Stimulated activated CD8-positive, alpha-beta memory T cell treated with anti-CD3 and anti-CD28 coated beads, Interleukin-2, amount 100 ng/mL, for 48 hours (primary cell): ENCODE results near the gene OR5AP2.
"Not testable (repeated sequence)": the region's sequence is repeated elsewhere in the genome, so short reads cannot be mapped to it uniquely, and the experiment has no call there.

Experiments used
- DNase-seq, 2 donors: peaks; one replicate each; pipeline ENCODE4 v3.0.0-alpha.2; 2020; ENCODE audit warnings: low read depth in 2 of 2

OR5AP2 gene

GRCh38 chr11:56642339-56642738 is at the start of gene OR5AP2:
TSS of gene OR5AP2 (minus strand) at chr11:56642439. CDS start at chr11:56642439, 0 bp downstream.
- no peak for DNase-seq

DNA sequence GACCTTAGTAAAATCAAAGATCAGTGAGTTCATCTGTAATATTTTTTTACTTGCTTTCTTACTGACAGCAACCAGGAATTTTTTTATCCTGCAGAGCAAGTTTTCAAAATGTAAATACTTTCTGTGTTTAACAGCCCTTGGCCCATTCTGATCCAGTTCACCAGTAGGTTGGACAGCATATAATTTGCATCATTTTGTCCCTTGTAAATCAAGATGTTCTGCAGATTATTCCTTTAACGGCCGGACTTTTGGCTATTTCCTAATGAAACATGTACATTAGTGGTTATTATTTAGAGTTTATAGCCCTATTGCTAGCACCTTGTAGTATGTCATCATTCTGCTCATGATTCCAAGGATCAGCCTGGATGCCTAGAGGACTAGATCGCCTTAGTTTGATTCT is 48.9 kb upstream of the OR5AP2 start:
- not testable (repeated sequence) for DNase-seq

DNA sequence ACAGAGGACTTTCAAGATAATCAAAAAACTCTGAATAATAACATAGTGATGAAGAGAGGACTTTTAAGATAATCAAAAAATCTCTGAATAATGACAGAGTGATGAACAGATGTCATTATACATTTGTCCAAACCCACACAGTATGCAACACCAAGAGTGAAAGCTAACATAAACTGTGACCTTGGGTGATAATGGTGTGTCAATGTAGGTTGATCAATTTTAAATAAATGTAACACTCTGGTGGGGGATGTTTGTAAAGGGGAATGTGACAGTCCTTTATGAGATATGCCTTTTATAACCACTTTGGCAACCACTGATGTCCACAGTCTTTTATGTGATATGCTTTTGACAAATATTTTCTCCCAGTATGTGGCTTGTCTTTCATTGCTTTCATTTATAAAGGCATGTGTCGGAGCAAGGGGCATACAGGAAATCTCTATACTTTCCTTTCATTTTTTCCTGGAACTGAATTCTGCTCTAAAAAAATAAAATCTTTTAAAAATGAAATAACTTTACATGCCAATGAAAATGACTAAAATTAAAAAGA is 46.4 kb upstream of the OR5AP2 start:
- no peak for DNase-seq

GRCh38 chr11:56670984-56671383 is 28.7 kb upstream of the OR5AP2 start:
- DNase-seq, result no peak

DNA sequence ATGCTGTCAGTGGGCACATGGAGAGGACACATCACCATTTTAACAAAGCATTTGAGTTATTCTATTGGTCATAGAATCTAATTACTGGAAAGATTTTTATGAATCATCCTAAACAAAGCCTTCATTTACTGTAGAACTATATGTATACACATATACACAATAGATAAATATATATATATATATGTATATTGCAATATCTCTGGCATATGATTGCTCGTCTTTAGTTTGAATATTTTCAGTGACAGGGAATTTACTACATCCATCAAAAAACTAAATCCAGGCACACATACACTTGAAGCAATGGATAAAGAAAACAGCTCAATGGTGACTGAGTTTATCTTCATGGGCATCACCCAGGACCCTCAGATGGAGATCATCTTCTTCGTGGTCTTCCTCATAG is 21.1 kb upstream of the OR5AP2 start, which contains the start of gene OR5AR1:
Gene OR5AR1, plus strand, starts transcription at position 301 of the 400 bp plus-strand sequence. Its CDS starts 0 bp downstream, at position 301.
- no peak for DNase-seq

- no peak for DNase-seq
These were observed 17.5 kb upstream of the OR5AP2 start for GRCh38 chr11:56659755-56660154.

DNA sequence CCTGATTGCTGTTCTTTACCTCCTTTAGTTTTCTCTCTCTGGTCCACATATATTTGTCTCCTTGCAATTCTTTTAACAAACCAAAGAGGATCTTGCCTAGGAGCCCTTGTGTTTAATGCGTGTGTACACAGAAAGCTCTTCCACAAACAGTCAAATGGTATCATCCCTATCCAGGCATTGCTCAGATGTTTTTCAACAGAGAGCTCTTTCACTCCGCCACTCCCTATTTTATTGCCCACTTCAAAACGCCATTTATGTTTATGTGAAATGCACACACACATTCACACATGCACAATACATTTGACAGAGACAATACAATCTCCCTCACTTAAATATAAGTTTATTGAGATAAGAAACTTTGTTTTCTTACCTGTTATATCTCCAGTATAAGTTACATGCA is 4.7 kb downstream of the OR5AP2 start:
- no peak for DNase-seq

DNA sequence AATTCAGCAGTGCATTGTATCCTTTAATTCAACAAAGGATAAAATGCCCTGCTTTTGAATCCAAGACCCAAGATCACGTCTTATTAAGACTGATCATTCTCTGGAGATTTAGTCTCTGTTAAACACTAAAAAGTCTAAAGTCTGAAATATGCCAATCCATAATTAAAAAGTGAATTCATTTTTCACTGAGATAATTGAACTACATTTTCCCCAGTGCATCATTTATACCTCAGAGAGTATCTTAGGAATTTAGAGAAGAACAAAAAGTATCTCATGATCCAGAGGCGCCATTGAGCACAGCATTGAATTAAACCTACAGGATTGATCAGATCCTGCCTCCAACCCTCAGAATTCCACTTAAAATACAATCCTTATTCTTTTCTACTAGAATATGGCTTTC is 5.4 kb downstream of the OR5AP2 start:
- no peak for DNase-seq

DNA sequence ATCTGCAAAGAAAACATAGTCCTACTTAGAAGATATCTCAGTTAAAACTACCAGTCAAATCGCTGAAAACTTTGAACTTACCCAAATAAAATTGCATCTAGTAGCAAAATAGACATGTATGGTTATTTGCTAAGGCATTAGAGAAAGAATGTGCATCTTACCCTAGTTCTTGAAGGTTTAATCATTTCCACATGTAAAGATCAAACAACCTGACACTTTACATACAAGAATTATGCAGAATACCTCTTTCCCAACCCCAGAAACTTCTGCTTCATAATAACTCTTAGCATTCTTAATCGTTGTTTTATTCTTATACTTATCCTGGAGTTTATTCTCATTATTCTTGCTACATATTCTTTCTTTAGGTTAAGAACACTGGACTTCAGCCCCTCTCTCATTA is 9.9 kb downstream of the OR5AP2 start:
- DNase-seq, result no peak

DNA sequence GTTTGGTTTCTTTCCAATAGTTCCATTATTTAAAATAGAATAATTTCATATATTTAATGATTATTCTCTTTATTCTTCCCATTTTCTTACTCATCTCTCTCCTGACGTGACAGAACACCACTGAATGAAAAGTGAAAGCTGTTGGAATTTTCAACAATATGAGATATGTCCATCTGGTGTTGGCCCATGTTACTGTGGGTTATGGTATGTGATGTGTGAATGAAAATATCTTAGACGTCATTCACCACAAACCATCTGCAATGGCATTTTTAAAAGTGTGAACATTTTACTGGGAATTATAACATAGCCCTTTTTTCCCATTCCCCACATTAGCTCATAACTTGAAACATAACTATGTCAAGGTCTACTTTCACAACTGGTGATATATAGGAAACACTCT is 16.3 kb downstream of the OR5AP2 start:
- no peak for DNase-seq

- DNase-seq, result no peak
These were observed 17.6 kb downstream of the OR5AP2 start for GRCh38 chr11:56624661-56625110.

- DNase-seq, result no peak
These were observed 31.1 kb downstream of the OR5AP2 start for GRCh38 chr11:56611174-56611573.

DNA sequence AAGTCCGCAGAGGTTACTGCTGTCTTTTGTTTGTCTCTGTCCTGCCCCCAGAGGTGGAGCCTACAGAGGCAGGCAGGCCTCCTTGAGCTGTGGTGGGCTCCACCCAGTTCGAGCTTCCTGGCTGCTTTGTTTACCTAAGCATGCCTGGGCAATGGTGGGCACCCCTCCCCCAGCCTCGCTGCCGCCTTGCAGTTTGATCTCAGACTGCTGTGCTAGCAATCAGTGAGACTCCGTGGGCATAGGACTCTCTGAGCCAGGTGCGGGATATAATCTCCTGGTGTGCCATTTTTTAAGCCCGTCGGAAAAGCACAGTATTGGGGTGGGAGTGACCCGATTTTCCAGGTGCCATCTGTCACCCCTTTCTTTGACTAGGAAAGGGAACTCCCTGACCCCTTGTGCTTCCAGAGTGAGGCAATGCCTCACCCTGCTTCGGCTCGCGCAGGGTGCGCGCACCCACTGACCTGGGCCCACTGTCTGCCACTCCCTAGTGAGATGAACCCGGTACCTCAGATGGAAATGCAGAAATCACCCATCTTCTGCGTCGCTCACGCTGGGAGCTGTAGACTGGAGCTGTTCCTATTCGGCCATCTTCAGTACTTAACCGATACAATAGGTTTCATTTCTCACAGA is 50.0 kb downstream of the OR5AP2 start:
- DNase-seq, result not testable (repeated sequence)
